HepG2 (cell line): ENCODE results near the gene XRCC2. TPM values are rescaled to one million over a fixed set of nuclear protein-coding genes. Genes with fewer than 3 reads are reported as not detected.
A peak's percentile ranks its signal among the peaks of the same experiment; 100 is the strongest.

Source experiments
- ATM ChIP-seq: fragments of 450-650 bp; IDR thresholded peaks from 2 replicates; pipeline ENCODE4 v1.7.1; 2017; ENCODE audit warnings: mild to moderate bottlenecking, borderline replicate concordance
- FLYWCH1 ChIP-seq: sonication (generic); formaldehyde crosslinking; IDR thresholded peaks from 2 replicates; pipeline ENCODE4 v1.8.1; 2023; ENCODE audit warnings: mild to moderate bottlenecking, missing genetic modification reagents
- HOXD1 ChIP-seq: sonication (generic); formaldehyde crosslinking; IDR thresholded peaks from 2 replicates; pipeline ENCODE4 v1.5.0; 2020; ENCODE audit warnings: missing genetic modification reagents
- IKZF1 ChIP-seq: fragments of 450-650 bp; IDR thresholded peaks from 2 replicates; pipeline ENCODE4 v1.7.1; 2016
- JDP2 ChIP-seq: sonication (generic); formaldehyde crosslinking; IDR thresholded peaks from 2 replicates; pipeline ENCODE4 v1.8.1; 2022; ENCODE audit warnings: missing genetic modification reagents, borderline replicate concordance
- JUN ChIP-seq: sonication (generic); formaldehyde crosslinking; IDR thresholded peaks from 2 replicates; pipeline ENCODE4 v1.4.0; 2020; ENCODE audit warnings: mild to moderate bottlenecking, missing genetic modification reagents
- NR2F6 ChIP-seq, 2 experiments: IDR thresholded peaks; 2 replicates each; pipeline ENCODE4 v1.6.1; 2016; ENCODE audit warnings: antibody characterized with exemption in 1 of 2, mild to moderate bottlenecking in 1 of 2
- RFX5 ChIP-seq: IDR thresholded peaks from 2 replicates; pipeline ENCODE4 v1.6.1; 2011; ENCODE audit warnings: low read depth, low read length, improper control_type of control experiment
- SMC3 ChIP-seq: IDR thresholded peaks from 2 replicates; pipeline ENCODE4 v1.6.1; 2011; ENCODE audit warnings: low read length, improper control_type of control experiment
- TAF1 ChIP-seq: sonication (generic); formaldehyde crosslinking; IDR thresholded peaks from 2 replicates; pipeline ENCODE4 v1.4.0; 2020; ENCODE audit warnings: missing genetic modification reagents
- ZMYM2 ChIP-seq: sonication (generic); formaldehyde crosslinking; IDR thresholded peaks from 2 replicates; pipeline ENCODE4 v1.8.0; 2022; ENCODE audit warnings: mild to moderate bottlenecking, missing genetic modification reagents
- ZNF180 ChIP-seq: sonication (generic); formaldehyde crosslinking; IDR thresholded peaks from 2 replicates; pipeline ENCODE4 v1.4.0; 2020; ENCODE audit warnings: low read depth, missing genetic modification reagents, borderline replicate concordance
- ZNF660 ChIP-seq: sonication (generic); formaldehyde crosslinking; IDR thresholded peaks from 2 replicates; pipeline ENCODE4 v1.5.1; 2020; ENCODE audit warnings: mild to moderate bottlenecking, low read depth, missing genetic modification reagents, borderline replicate concordance
- polyA plus RNA-seq, 8 experiments: library from polyadenylated mRNA; depleted of rRNA in 3 of 8; stranded (reverse) in 7 of 8; unstranded in 1 of 8; fragments of >200 nt; fragmentation: Illumina TruSeq in 4 of 8; extraction: Trizol in 4 of 8; gene quantifications; 2 replicates each; pipeline versions ENCODE4 v1.2.1 to v1.2.3, GENCODE V29; 2011 to 2016; ENCODE audit warnings: low read depth in 4 of 8, missing spikeins in 1 of 8, mixed read lengths in 1 of 8; ENCODE audit not compliant: insufficient read depth in 1 of 8
- total RNA-seq, 5 experiments: library from RNA; depleted of rRNA; stranded (reverse); fragments of >200 nt; fragmentation: Illumina TruSeq; extraction: Trizol; gene quantifications; 2 replicates each; pipeline ENCODE4 v1.2.3, GENCODE V29; 2016; ENCODE audit warnings: low read depth in 1 of 5
- TF ChIP-seq, protein P1 (sequence below): sonication (generic); formaldehyde crosslinking; IDR thresholded peaks from 2 replicates; pipeline ENCODE4 v1.4.0; 2020; ENCODE audit warnings: missing genetic modification reagents
- TF ChIP-seq, protein P2 (sequence below): IDR thresholded peaks from 2 replicates; pipeline ENCODE4 v1.6.1; 2016
- TF ChIP-seq, protein P3 (sequence below): sonication (generic); IDR thresholded peaks from 2 replicates; pipeline ENCODE4 v1.6.1; 2016; ENCODE audit warnings: low read depth, borderline replicate concordance
- TF ChIP-seq, protein P4 (sequence below): sonication (generic); formaldehyde crosslinking; conservative IDR thresholded peaks from 2 replicates; pipeline ENCODE4 v1.4.0; 2020; ENCODE audit warnings: missing genetic modification reagents
- TF ChIP-seq, protein P5 (sequence below): sonication (generic); formaldehyde crosslinking; IDR thresholded peaks from 2 replicates; pipeline ENCODE4 v1.4.0; 2020; ENCODE audit warnings: missing genetic modification reagents
- TF ChIP-seq, protein P6 (sequence below): sonication (generic); formaldehyde crosslinking; conservative IDR thresholded peaks from 2 replicates; pipeline ENCODE4 v1.4.0; 2020; ENCODE audit warnings: missing genetic modification reagents

XRCC2 gene
- total and polyA plus RNA-seq, 2 of the 13 experiments (the other 11 are each of a cell fraction or from before 2014, with no cell fraction given): 3.8 to 14.5 TPM

DNA sequence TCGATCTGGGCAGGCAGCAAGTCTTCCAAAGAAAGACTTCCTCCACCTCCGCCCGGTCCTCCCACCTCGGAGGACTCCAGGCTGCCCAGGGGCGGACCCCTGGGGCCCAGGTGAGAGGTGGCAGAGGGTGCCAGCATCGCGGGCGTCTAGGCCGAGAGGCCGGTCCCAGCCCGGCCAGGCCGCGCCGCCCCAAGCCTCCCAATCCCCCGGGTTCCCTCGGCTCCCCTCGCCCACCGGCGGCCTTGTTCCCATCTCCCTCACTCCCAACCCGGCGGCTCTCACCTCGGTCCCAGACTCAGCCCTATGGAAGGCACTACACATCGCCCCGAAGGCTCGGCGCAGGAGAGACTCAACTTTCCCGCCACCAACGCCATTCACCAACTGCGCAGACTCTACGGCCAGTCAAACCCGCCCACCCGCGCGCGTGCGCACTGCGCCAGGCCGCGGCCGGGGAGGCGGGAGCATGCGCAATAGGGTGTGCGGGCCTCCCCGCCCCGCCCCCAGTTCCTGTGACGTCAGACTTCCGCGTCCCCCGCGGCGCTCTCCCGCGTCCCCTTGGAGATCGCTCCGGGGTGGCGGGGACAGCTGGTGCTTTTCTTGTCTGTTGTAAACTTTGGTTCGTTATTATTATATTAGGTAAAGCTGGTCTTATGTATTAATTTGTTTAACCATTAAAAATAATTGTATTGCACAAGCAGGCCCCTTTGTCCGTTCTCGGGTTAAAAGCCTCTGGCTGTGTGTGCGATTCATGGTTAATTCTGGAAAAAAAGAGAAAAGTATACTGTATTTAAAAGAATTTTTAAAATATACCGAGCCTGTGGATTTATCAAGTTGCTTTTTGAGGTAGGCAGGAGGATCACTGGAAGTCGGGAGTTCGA is at the start of gene XRCC2 (continued):
- TF ChIP-seq, protein P1, sequence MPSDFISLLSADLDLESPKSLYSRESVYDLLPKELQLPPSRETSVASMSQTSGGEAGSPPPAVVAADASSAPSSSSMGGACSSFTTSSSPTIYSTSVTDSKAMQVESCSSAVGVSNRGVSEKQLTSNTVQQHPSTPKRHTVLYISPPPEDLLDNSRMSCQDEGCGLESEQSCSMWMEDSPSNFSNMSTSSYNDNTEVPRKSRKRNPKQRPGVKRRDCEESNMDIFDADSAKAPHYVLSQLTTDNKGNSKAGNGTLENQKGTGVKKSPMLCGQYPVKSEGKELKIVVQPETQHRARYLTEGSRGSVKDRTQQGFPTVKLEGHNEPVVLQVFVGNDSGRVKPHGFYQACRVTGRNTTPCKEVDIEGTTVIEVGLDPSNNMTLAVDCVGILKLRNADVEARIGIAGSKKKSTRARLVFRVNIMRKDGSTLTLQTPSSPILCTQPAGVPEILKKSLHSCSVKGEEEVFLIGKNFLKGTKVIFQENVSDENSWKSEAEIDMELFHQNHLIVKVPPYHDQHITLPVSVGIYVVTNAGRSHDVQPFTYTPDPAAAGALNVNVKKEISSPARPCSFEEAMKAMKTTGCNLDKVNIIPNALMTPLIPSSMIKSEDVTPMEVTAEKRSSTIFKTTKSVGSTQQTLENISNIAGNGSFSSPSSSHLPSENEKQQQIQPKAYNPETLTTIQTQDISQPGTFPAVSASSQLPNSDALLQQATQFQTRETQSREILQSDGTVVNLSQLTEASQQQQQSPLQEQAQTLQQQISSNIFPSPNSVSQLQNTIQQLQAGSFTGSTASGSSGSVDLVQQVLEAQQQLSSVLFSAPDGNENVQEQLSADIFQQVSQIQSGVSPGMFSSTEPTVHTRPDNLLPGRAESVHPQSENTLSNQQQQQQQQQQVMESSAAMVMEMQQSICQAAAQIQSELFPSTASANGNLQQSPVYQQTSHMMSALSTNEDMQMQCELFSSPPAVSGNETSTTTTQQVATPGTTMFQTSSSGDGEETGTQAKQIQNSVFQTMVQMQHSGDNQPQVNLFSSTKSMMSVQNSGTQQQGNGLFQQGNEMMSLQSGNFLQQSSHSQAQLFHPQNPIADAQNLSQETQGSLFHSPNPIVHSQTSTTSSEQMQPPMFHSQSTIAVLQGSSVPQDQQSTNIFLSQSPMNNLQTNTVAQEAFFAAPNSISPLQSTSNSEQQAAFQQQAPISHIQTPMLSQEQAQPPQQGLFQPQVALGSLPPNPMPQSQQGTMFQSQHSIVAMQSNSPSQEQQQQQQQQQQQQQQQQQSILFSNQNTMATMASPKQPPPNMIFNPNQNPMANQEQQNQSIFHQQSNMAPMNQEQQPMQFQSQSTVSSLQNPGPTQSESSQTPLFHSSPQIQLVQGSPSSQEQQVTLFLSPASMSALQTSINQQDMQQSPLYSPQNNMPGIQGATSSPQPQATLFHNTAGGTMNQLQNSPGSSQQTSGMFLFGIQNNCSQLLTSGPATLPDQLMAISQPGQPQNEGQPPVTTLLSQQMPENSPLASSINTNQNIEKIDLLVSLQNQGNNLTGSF (CRISPR knock-in tag): 0 out of 2 replicates have a peak, but pooled peaks have one; percentile 42
- no peak for TF ChIP-seq IKZF1
- no peak for TF ChIP-seq SMC3
- peak; percentile 57; the same call in 1 of the 2 replicates for TF ChIP-seq RFX5
- TF ChIP-seq TAF1 (CRISPR knock-in tag): peak; percentile 70
- TF ChIP-seq ZMYM2 (CRISPR knock-in tag): no peak
- TF ChIP-seq, protein P2, sequence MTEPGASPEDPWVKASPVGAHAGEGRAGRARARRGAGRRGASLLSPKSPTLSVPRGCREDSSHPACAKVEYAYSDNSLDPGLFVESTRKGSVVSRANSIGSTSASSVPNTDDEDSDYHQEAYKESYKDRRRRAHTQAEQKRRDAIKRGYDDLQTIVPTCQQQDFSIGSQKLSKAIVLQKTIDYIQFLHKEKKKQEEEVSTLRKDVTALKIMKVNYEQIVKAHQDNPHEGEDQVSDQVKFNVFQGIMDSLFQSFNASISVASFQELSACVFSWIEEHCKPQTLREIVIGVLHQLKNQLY: 0 out of 2 replicates have a peak, but pooled peaks have one; percentile 49
- TF ChIP-seq ATM: no peak
- TF ChIP-seq FLYWCH1 (CRISPR knock-in tag): no peak
- no peak for TF ChIP-seq NR2F6 (IDR thresholded peaks at IDR 0.05)
- no peak; the same call in 1 of the 2 replicates for TF ChIP-seq NR2F6 (CRISPR knock-in tag; IDR thresholded peaks at IDR 0.05)
- peak; percentile 69 for TF ChIP-seq HOXD1
- TF ChIP-seq, protein P3, sequence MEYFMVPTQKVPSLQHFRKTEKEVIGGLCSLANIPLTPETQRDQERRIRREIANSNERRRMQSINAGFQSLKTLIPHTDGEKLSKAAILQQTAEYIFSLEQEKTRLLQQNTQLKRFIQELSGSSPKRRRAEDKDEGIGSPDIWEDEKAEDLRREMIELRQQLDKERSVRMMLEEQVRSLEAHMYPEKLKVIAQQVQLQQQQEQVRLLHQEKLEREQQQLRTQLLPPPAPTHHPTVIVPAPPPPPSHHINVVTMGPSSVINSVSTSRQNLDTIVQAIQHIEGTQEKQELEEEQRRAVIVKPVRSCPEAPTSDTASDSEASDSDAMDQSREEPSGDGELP: peak; percentile 45; the same call in 1 of the 2 replicates
- no peak for TF ChIP-seq ZNF660
- TF ChIP-seq, protein P4, sequence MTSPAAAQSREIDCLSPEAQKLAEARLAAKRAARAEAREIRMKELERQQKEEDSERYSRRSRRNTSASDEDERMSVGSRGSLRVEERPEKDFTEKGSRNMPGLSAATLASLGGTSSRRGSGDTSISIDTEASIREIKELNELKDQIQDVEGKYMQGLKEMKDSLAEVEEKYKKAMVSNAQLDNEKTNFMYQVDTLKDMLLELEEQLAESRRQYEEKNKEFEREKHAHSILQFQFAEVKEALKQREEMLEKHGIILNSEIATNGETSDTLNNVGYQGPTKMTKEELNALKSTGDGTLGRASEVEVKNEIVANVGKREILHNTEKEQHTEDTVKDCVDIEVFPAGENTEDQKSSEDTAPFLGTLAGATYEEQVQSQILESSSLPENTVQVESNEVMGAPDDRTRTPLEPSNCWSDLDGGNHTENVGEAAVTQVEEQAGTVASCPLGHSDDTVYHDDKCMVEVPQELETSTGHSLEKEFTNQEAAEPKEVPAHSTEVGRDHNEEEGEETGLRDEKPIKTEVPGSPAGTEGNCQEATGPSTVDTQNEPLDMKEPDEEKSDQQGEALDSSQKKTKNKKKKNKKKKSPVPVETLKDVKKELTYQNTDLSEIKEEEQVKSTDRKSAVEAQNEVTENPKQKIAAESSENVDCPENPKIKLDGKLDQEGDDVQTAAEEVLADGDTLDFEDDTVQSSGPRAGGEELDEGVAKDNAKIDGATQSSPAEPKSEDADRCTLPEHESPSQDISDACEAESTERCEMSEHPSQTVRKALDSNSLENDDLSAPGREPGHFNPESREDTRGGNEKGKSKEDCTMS (CRISPR knock-in tag): no peak
- TF ChIP-seq JDP2 (CRISPR knock-in tag): no peak
- TF ChIP-seq JUN (CRISPR knock-in tag): peak; percentile 54; the same call in 1 of the 2 replicates
- 0 out of 2 replicates have a peak, but pooled peaks have one; percentile 39 for TF ChIP-seq ZNF180 (CRISPR knock-in tag)
- TF ChIP-seq, protein P5, sequence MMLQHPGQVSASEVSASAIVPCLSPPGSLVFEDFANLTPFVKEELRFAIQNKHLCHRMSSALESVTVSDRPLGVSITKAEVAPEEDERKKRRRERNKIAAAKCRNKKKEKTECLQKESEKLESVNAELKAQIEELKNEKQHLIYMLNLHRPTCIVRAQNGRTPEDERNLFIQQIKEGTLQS: peak; percentile 40; the same call in 1 of the 2 replicates
- TF ChIP-seq, protein P6, sequence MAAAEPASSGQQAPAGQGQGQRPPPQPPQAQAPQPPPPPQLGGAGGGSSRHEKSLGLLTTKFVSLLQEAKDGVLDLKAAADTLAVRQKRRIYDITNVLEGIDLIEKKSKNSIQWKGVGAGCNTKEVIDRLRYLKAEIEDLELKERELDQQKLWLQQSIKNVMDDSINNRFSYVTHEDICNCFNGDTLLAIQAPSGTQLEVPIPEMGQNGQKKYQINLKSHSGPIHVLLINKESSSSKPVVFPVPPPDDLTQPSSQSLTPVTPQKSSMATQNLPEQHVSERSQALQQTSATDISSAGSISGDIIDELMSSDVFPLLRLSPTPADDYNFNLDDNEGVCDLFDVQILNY: peak; percentile 99
